HEK293T (cell line): Measurements from ENCODE around the gene AKAP7.

Source experiments
- ARNT ChIP-seq: fragments of 450-650 bp; IDR thresholded peaks from 2 replicates; pipeline ENCODE4 v1.6.1; 2017; ENCODE audit warnings: mild to moderate bottlenecking
- BHLHE40 ChIP-seq: fragments of 450-650 bp; IDR thresholded peaks from 2 replicates; pipeline ENCODE4 v1.6.1; 2016; ENCODE audit warnings: mild to moderate bottlenecking, moderate library complexity, borderline replicate concordance
- CTBP1 ChIP-seq: fragments of 450-650 bp; IDR thresholded peaks from 2 replicates; pipeline ENCODE4 v1.6.1; 2016; ENCODE audit warnings: borderline replicate concordance
- ELF4 ChIP-seq: fragments of 450-650 bp; IDR thresholded peaks from 2 replicates; pipeline ENCODE4 v1.6.1; 2017; ENCODE audit warnings: antibody characterized with exemption
- FOXA1 ChIP-seq: fragments of 450-650 bp; IDR thresholded peaks from 2 replicates; pipeline ENCODE4 v1.6.1; 2016; ENCODE audit warnings: mild to moderate bottlenecking
- FOXK2 ChIP-seq: fragments of 450-650 bp; IDR thresholded peaks from 2 replicates; pipeline ENCODE4 v1.6.1; 2016; ENCODE audit warnings: mild to moderate bottlenecking
- FOXM1 ChIP-seq: fragments of 450-650 bp; IDR thresholded peaks from 2 replicates; pipeline ENCODE4 v1.6.1; 2017; ENCODE audit warnings: mild to moderate bottlenecking, borderline replicate concordance
- HDGF ChIP-seq: fragments of 450-650 bp; IDR thresholded peaks from 2 replicates; pipeline ENCODE4 v1.6.1; 2017; ENCODE audit warnings: antibody characterized with exemption, borderline replicate concordance
- LEF1 ChIP-seq: fragments of 450-650 bp; IDR thresholded peaks from 2 replicates; pipeline ENCODE4 v1.6.1; 2017; ENCODE audit warnings: mild to moderate bottlenecking, borderline replicate concordance
- NFRKB ChIP-seq: fragments of 450-650 bp; IDR thresholded peaks from 2 replicates; pipeline ENCODE4 v1.6.1; 2016; ENCODE audit warnings: mild to moderate bottlenecking, moderate library complexity
- SP1 ChIP-seq: fragments of 450-650 bp; IDR thresholded peaks from 2 replicates; pipeline ENCODE4 v1.6.1; 2017
- SUZ12 ChIP-seq: fragments of 450-650 bp; IDR thresholded peaks from 2 replicates; pipeline ENCODE4 v1.6.1; 2016; ENCODE audit warnings: mild to moderate bottlenecking
- TARDBP ChIP-seq: fragments of 450-650 bp; IDR thresholded peaks from 2 replicates; pipeline ENCODE4 v1.6.1; 2016
- TF ChIP-seq, protein P1 (sequence below): fragments of 450-650 bp; IDR thresholded peaks from 2 replicates; pipeline ENCODE4 v1.6.1; 2016

DNA sequence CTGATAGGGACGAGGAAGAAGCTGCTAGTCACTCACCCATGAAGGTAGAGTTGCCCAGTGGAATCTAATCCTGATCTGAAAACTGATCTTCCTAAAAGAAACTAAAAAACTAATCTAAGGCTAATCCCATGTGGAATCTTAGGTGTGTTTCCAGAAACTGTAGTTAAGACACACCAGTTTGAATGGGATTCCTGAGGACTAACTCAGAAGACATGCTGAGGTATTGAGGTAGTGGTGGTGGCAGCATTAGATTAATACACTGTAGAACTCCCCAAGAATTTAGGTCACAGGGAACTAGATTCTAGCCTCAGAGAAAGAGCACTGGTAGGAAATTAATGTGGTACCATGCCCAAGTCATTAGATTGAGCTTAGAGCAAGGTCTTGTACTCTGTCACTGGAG, 19.6 kb upstream of the AKAP7 start:
- TF ChIP-seq BHLHE40: no peak
- no peak for TF ChIP-seq FOXA1
- TF ChIP-seq ELF4: no peak
- no peak for TF ChIP-seq TARDBP
- TF ChIP-seq SP1: no peak
- no peak for TF ChIP-seq FOXM1
- TF ChIP-seq LEF1: no peak
- TF ChIP-seq HDGF: no peak
- TF ChIP-seq SUZ12: no peak
- no peak for TF ChIP-seq FOXK2
- no peak for TF ChIP-seq CTBP1
- TF ChIP-seq NFRKB: no peak
- TF ChIP-seq, protein P1, sequence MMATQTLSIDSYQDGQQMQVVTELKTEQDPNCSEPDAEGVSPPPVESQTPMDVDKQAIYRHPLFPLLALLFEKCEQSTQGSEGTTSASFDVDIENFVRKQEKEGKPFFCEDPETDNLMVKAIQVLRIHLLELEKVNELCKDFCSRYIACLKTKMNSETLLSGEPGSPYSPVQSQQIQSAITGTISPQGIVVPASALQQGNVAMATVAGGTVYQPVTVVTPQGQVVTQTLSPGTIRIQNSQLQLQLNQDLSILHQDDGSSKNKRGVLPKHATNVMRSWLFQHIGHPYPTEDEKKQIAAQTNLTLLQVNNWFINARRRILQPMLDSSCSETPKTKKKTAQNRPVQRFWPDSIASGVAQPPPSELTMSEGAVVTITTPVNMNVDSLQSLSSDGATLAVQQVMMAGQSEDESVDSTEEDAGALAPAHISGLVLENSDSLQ: no peak
- no peak for TF ChIP-seq ARNT
